MM.1S (cell line): Measurements from ENCODE around the gene NOPCHAP1.
A peak's percentile ranks its signal among the peaks of the same experiment; 100 is the strongest.

Experiments
- DNase-seq: peaks from one replicate; pipeline ENCODE4 v3.0.0-alpha.2; 2015
- H2AFZ ChIP-seq: fragments of 300-600 bp; sonication (generic); 2 replicates; pipeline ENCODE4 v1.6.0; 2016; ENCODE audit warnings: antibody characterized with exemption, low read length
- H3F3A ChIP-seq: fragments of 300-600 bp; sonication (generic); 2 replicates; pipeline ENCODE4 v1.6.1; 2016; ENCODE audit warnings: mild to moderate bottlenecking, antibody characterized with exemption, low read length, moderate library complexity, mixed read lengths; ENCODE audit not compliant: insufficient read depth
- H3K27ac ChIP-seq: fragments of 300-600 bp; sonication (generic); 2 replicates; pipeline ENCODE4 v1.5.1; 2016; ENCODE audit warnings: mild to moderate bottlenecking, low read length
- H3K27me3 ChIP-seq: fragments of 300-600 bp; sonication (generic); replicated peaks from 2 replicates; pipeline ENCODE4 v1.6.0; 2016; ENCODE audit warnings: low read length; ENCODE audit not compliant: insufficient read depth
- H3K36me3 ChIP-seq: fragments of 300-600 bp; sonication (generic); replicated peaks from 2 replicates; pipeline ENCODE4 v1.6.1; 2016; ENCODE audit warnings: mild to moderate bottlenecking, low read length, mixed read lengths; ENCODE audit not compliant: insufficient read depth
- H3K4me1 ChIP-seq: fragments of 300-600 bp; sonication (generic); 2 replicates; pipeline ENCODE4 v1.6.1; 2016; ENCODE audit warnings: low read length, mixed read lengths
- H3K4me2 ChIP-seq: fragments of 300-600 bp; sonication (generic); 2 replicates; pipeline ENCODE4 v1.6.0; 2016; ENCODE audit warnings: low read depth, low read length
- H3K4me3 ChIP-seq: fragments of 300-600 bp; sonication (generic); 2 replicates; pipeline ENCODE4 v1.5.1; 2016; ENCODE audit warnings: low read length, mixed read lengths
- H3K79me2 ChIP-seq: fragments of 300-600 bp; sonication (generic); 2 replicates; pipeline ENCODE4 v1.6.1; 2016; ENCODE audit warnings: mixed run types, low read length, mixed read lengths
- H3K9ac ChIP-seq: fragments of 300-600 bp; sonication (generic); 2 replicates; pipeline ENCODE4 v1.6.1; 2016; ENCODE audit warnings: low read length, mixed read lengths
- H3K9me2 ChIP-seq: fragments of 300-600 bp; sonication (generic); replicated peaks from 2 replicates; pipeline ENCODE4 v1.6.1; 2016; ENCODE audit warnings: mild to moderate bottlenecking, low read length, mixed read lengths; ENCODE audit not compliant: insufficient read depth
- H3K9me3 ChIP-seq: fragments of 300-600 bp; sonication (generic); replicated peaks from 2 replicates; pipeline ENCODE4 v1.6.1; 2016; ENCODE audit warnings: mild to moderate bottlenecking, low read length, mixed read lengths; ENCODE audit not compliant: insufficient read depth
- H4K20me1 ChIP-seq: fragments of 300-600 bp; sonication (generic); 2 replicates; pipeline ENCODE4 v1.6.1; 2016; ENCODE audit warnings: mild to moderate bottlenecking, low read length, moderate library complexity, mixed read lengths; ENCODE audit not compliant: insufficient read depth
- EZH2 ChIP-seq: fragments of 300-600 bp; sonication (generic); optimal IDR thresholded peaks from 2 replicates; pipeline ENCODE3; 2017; ENCODE audit warnings: low read depth, mild to moderate bottlenecking, antibody characterized with exemption, low read length, mixed read lengths
- EZH2phosphoT487 ChIP-seq: fragments of 300-600 bp; sonication (generic); IDR thresholded peaks from 2 replicates; pipeline ENCODE4 v1.6.1; 2018; ENCODE audit warnings: antibody characterized with exemption, low read length
- TF ChIP-seq, protein P1 (sequence below): fragments of 300-600 bp; sonication (generic); IDR thresholded peaks from 2 replicates; pipeline ENCODE4 v1.5.1; 2016; ENCODE audit warnings: antibody characterized with exemption, low read length, mixed read lengths

Gene NOPCHAP1

GRCh38 chr12:104990950-104991349 lies 4.8 kb downstream of the NOPCHAP1 start:
- peaks cover 63% of the 10 kb centered on the region for H3K79me2 ChIP-seq
- H3K36me3 ChIP-seq = peaks cover 28% of the 10 kb centered on the region
- H4K20me1 ChIP-seq = no peaks in the 10 kb centered on the region
- TF ChIP-seq EZH2 = no peak
- no peak for TF ChIP-seq EZH2phosphoT487
- TF ChIP-seq, protein P1, sequence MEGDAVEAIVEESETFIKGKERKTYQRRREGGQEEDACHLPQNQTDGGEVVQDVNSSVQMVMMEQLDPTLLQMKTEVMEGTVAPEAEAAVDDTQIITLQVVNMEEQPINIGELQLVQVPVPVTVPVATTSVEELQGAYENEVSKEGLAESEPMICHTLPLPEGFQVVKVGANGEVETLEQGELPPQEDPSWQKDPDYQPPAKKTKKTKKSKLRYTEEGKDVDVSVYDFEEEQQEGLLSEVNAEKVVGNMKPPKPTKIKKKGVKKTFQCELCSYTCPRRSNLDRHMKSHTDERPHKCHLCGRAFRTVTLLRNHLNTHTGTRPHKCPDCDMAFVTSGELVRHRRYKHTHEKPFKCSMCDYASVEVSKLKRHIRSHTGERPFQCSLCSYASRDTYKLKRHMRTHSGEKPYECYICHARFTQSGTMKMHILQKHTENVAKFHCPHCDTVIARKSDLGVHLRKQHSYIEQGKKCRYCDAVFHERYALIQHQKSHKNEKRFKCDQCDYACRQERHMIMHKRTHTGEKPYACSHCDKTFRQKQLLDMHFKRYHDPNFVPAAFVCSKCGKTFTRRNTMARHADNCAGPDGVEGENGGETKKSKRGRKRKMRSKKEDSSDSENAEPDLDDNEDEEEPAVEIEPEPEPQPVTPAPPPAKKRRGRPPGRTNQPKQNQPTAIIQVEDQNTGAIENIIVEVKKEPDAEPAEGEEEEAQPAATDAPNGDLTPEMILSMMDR = no peak
- peaks cover 23% of the 10 kb centered on the region for H3F3A ChIP-seq
- H3K27me3 ChIP-seq = no peaks in the 10 kb centered on the region
- H3K4me1 ChIP-seq = peaks cover 50% of the 10 kb centered on the region
- H3K4me3 ChIP-seq = no peak overlapping the region
- H3K9ac ChIP-seq = no peak overlapping the region
- DNase-seq = no peak
- H2AFZ ChIP-seq = no peak overlapping the region
- H3K27ac ChIP-seq = peak overlapping the region; percentile 61
- H3K9me2 ChIP-seq = no peaks in the 10 kb centered on the region
- peak overlapping the region; percentile 22 for H3K4me2 ChIP-seq
- H3K9me3 ChIP-seq = no peaks in the 10 kb centered on the region

DNA sequence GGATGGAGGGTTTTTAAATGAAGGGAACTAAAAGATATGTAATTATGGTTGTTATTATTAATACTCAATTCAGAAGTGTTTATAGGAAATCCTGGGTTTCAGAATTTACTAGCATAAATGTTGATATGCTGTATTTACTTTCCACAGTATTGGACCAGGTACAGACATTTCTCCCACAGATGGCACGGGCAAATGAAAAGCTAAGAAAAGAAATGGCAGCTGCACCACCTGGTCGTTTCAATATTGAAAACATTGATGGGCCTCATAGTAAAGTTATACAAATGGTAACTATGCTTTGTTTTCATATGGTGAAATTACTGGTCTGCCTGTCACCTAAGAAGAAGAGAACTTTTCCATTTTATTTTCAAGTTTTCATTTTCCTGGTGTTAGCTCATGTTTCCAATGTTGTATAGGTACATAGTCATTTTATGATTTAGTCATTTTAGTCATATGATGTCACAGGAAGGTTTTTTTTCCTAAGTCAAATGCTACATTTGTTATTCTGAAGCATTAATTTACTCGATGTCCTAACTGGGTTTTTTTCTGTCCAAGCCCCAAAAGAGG lies 5.5 kb downstream of the NOPCHAP1 start:
- no peaks in the 10 kb centered on the region for H3K9me3 ChIP-seq
- no peak overlapping the region for H2AFZ ChIP-seq
- peaks cover 59% of the 10 kb centered on the region for H3K79me2 ChIP-seq
- H3K27ac ChIP-seq = peak overlapping the region; percentile 61
- peak; percentile 37 for DNase-seq
- TF ChIP-seq EZH2phosphoT487 (no peak), EZH2 (no peak)
- TF ChIP-seq, protein P1 = no peak
- peaks cover 23% of the 10 kb centered on the region for H3F3A ChIP-seq
- no peaks in the 10 kb centered on the region for H3K27me3 ChIP-seq
- peaks cover 28% of the 10 kb centered on the region for H3K36me3 ChIP-seq
- H4K20me1 ChIP-seq = no peaks in the 10 kb centered on the region
- H3K9ac ChIP-seq = no peak overlapping the region
- peak overlapping the region; percentile 22 for H3K4me2 ChIP-seq
- H3K9me2 ChIP-seq = no peaks in the 10 kb centered on the region
- peaks cover 50% of the 10 kb centered on the region for H3K4me1 ChIP-seq
- no peak overlapping the region for H3K4me3 ChIP-seq

DNA sequence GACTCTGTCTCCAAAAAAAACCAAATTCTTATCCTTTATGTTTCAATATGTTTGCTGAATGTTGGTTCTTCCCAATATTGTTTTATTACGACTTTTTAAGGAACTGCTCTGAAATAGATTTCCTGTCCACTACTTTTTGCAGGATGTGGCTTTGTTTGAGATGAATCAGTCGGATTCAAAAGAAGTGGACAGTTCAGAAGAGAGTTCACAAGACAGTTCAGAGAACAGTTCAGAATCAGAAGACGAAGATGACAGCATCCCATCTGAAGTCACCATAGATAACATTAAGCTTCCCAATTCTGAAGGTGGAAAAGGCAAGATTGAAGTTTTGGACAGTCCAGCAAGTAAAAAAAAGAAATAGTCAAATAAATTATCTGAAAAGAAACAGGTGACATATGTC lies 8.2 kb downstream of the NOPCHAP1 start:
- no peaks in the 10 kb centered on the region for H3K9me2 ChIP-seq
- H3F3A ChIP-seq = peaks cover 23% of the 10 kb centered on the region
- H3K27me3 ChIP-seq = no peaks in the 10 kb centered on the region
- peaks cover 14% of the 10 kb centered on the region for H3K36me3 ChIP-seq
- no peak overlapping the region for H3K4me2 ChIP-seq
- no peak overlapping the region for H2AFZ ChIP-seq
- no peak overlapping the region for H3K9ac ChIP-seq
- H3K9me3 ChIP-seq = no peaks in the 10 kb centered on the region
- H4K20me1 ChIP-seq = no peaks in the 10 kb centered on the region
- no peak for DNase-seq
- TF ChIP-seq EZH2phosphoT487 (no peak), EZH2 (no peak)
- TF ChIP-seq, protein P1 = no peak
- H3K27ac ChIP-seq = no peak overlapping the region
- H3K4me1 ChIP-seq = peaks cover 57% of the 10 kb centered on the region
- H3K79me2 ChIP-seq = peaks cover 37% of the 10 kb centered on the region
- no peak overlapping the region for H3K4me3 ChIP-seq
